ENCODE measurements around the gene GDNF.
A peak's percentile ranks its signal among the peaks of the same experiment; 100 is the strongest.

GDNF gene

GRCh38 chr5:37773809-37774208, 66.0 kb downstream of the GDNF start:
- no peak overlapping the region for H3K9ac ChIP-seq (ENCODE audit: low read length)
- no peaks in the 10 kb centered on the region for H3K79me1 ChIP-seq (replicated peaks; ENCODE audit: low read length, poor library complexity, severe bottlenecking)
- WGBS = no CpG with 5 or more reads among the region's 1 CpG
- DNase-seq = no peak
- H2BK12ac ChIP-seq (ENCODE audit: low read length in 2 of 2) = no peak overlapping the region
- no peak overlapping the region for H2BK5ac ChIP-seq (ENCODE audit: low read depth, low read length, poor library complexity, severe bottlenecking)
- H3K27ac ChIP-seq (ENCODE audit: low read length, poor library complexity, severe bottlenecking) = no peak overlapping the region
- H3K4me1 ChIP-seq (ENCODE audit: control insufficient read depth, insufficient read depth, low read depth, low read length) = peaks cover 14% of the 10 kb centered on the region
- no peak overlapping the region for H3K14ac ChIP-seq (ENCODE audit: low read length in 2 of 2)
- H3K23ac ChIP-seq (ENCODE audit: low read length in 2 of 2) = no peak overlapping the region
- no peak overlapping the region for H2AFZ ChIP-seq (ENCODE audit: low read depth, low read length)
- no peak overlapping the region for H2BK120ac ChIP-seq (ENCODE audit: low read depth, low read length)
- H3K18ac ChIP-seq (ENCODE audit: low read depth in 1 of 2, low read length in 2 of 2) = no peak overlapping the region
- H2AK5ac ChIP-seq (ENCODE audit: low read length, severe bottlenecking) = peak overlapping the region; percentile 49
- H3K4ac ChIP-seq (ENCODE audit: low read depth in 1 of 2, low read length in 2 of 2) = no peak overlapping the region
- no peak overlapping the region for H4K8ac ChIP-seq (ENCODE audit: low read length)
- no peak overlapping the region for H3K4me2 ChIP-seq (ENCODE audit: low read length, poor library complexity, severe bottlenecking)
- peaks cover 7% of the 10 kb centered on the region for H3K9me3 ChIP-seq (ENCODE audit: control insufficient read depth, low read length)
- no peak overlapping the region for H4K91ac ChIP-seq (ENCODE audit: low read length)
- H3K27me3 ChIP-seq (ENCODE audit: control insufficient read depth in 1 of 2, insufficient read depth in 1 of 2, low read length in 2 of 2) = no peaks in the 10 kb centered on the region
- H3K36me3 ChIP-seq (ENCODE audit: control insufficient read depth in 1 of 2, insufficient read depth in 2 of 2, low read depth in 1 of 2, low read length in 2 of 2) = no peaks in the 10 kb centered on the region
- H3K4me3 ChIP-seq (ENCODE audit: insufficient read depth in 1 of 2, low read depth in 1 of 2, low read length in 2 of 2) = no peak overlapping the region
- H2BK15ac ChIP-seq (ENCODE audit: low read depth, poor library complexity, severe bottlenecking) = no peak overlapping the region

- H2BK12ac ChIP-seq (ENCODE audit: low read length in 2 of 2) = peak overlapping the region in 1 of 2 experiments; percentile 17
- no peak overlapping the region for H3K4me3 ChIP-seq (ENCODE audit: insufficient read depth in 1 of 2, low read depth in 1 of 2, low read length in 2 of 2)
- H3K14ac ChIP-seq (ENCODE audit: low read length in 2 of 2) = no peak overlapping the region
- H4K8ac ChIP-seq (ENCODE audit: low read length) = no peak overlapping the region
- H3K4ac ChIP-seq (ENCODE audit: low read depth in 1 of 2, low read length in 2 of 2) = no peak overlapping the region
- WGBS = 81% methylated on average over 2 of the region's 2 CpGs
- no peak overlapping the region for H3K23ac ChIP-seq (ENCODE audit: low read length in 2 of 2)
- H3K4me2 ChIP-seq (ENCODE audit: low read length, poor library complexity, severe bottlenecking) = no peak overlapping the region
- peaks cover 14% of the 10 kb centered on the region for H3K4me1 ChIP-seq (ENCODE audit: control insufficient read depth, insufficient read depth, low read depth, low read length)
- peak overlapping the region; percentile 44 for H3K9ac ChIP-seq (ENCODE audit: low read length)
- peak overlapping the region in 1 of 2 experiments; percentile 61 for H3K18ac ChIP-seq (ENCODE audit: low read depth in 1 of 2, low read length in 2 of 2)
- H3K79me1 ChIP-seq (replicated peaks; ENCODE audit: low read length, poor library complexity, severe bottlenecking) = no peaks in the 10 kb centered on the region
- H3K27me3 ChIP-seq (ENCODE audit: control insufficient read depth in 1 of 2, insufficient read depth in 1 of 2, low read length in 2 of 2) = no peaks in the 10 kb centered on the region
- H2BK5ac ChIP-seq (ENCODE audit: low read depth, low read length, poor library complexity, severe bottlenecking) = peak overlapping the region; percentile 12
- H2AFZ ChIP-seq (ENCODE audit: low read depth, low read length) = no peak overlapping the region
- H2BK120ac ChIP-seq (ENCODE audit: low read depth, low read length) = no peak overlapping the region
- no peak for DNase-seq
- peaks cover 7% of the 10 kb centered on the region for H3K9me3 ChIP-seq (ENCODE audit: control insufficient read depth, low read length)
- no peak overlapping the region for H2BK15ac ChIP-seq (ENCODE audit: low read depth, poor library complexity, severe bottlenecking)
- peak overlapping the region; percentile 59 for H2AK5ac ChIP-seq (ENCODE audit: low read length, severe bottlenecking)
- peak overlapping the region; percentile 89 for H3K27ac ChIP-seq (ENCODE audit: low read length, poor library complexity, severe bottlenecking)
- H3K36me3 ChIP-seq (ENCODE audit: control insufficient read depth in 1 of 2, insufficient read depth in 2 of 2, low read depth in 1 of 2, low read length in 2 of 2) = no peaks in the 10 kb centered on the region
- H4K91ac ChIP-seq (ENCODE audit: low read length) = no peak overlapping the region
These were observed 67.6 kb downstream of the GDNF start for GRCh38 chr5:37772255-37772654.

GRCh38 chr5:37771731-37772130, 68.1 kb downstream of the GDNF start:
- peak overlapping the region; percentile 12 for H2BK5ac ChIP-seq (ENCODE audit: low read depth, low read length, poor library complexity, severe bottlenecking)
- no peaks in the 10 kb centered on the region for H3K79me1 ChIP-seq (replicated peaks; ENCODE audit: low read length, poor library complexity, severe bottlenecking)
- DNase-seq = peak; percentile 95
- no peak overlapping the region for H2BK12ac ChIP-seq (ENCODE audit: low read length in 2 of 2)
- no peak overlapping the region for H4K91ac ChIP-seq (ENCODE audit: low read length)
- peak overlapping the region; percentile 91 for H3K27ac ChIP-seq (ENCODE audit: low read length, poor library complexity, severe bottlenecking)
- no peak overlapping the region for H3K14ac ChIP-seq (ENCODE audit: low read length in 2 of 2)
- H3K9ac ChIP-seq (ENCODE audit: low read length) = peak overlapping the region; percentile 44
- peak overlapping the region; percentile 59 for H2AK5ac ChIP-seq (ENCODE audit: low read length, severe bottlenecking)
- no peak overlapping the region for H2BK15ac ChIP-seq (ENCODE audit: low read depth, poor library complexity, severe bottlenecking)
- 0% methylated on average over 2 of the region's 2 CpGs for WGBS
- no peak overlapping the region for H2AFZ ChIP-seq (ENCODE audit: low read depth, low read length)
- H3K4ac ChIP-seq (ENCODE audit: low read depth in 1 of 2, low read length in 2 of 2) = no peak overlapping the region
- H3K27me3 ChIP-seq (ENCODE audit: control insufficient read depth in 1 of 2, insufficient read depth in 1 of 2, low read length in 2 of 2) = no peaks in the 10 kb centered on the region
- no peak overlapping the region for H2BK120ac ChIP-seq (ENCODE audit: low read depth, low read length)
- H3K4me2 ChIP-seq (ENCODE audit: low read length, poor library complexity, severe bottlenecking) = no peak overlapping the region
- no peak overlapping the region for H3K18ac ChIP-seq (ENCODE audit: low read depth in 1 of 2, low read length in 2 of 2)
- H3K36me3 ChIP-seq (ENCODE audit: control insufficient read depth in 1 of 2, insufficient read depth in 2 of 2, low read depth in 1 of 2, low read length in 2 of 2) = no peaks in the 10 kb centered on the region
- peaks cover 9% of the 10 kb centered on the region for H3K4me1 ChIP-seq (ENCODE audit: control insufficient read depth, insufficient read depth, low read depth, low read length)
- H3K4me3 ChIP-seq (ENCODE audit: insufficient read depth in 1 of 2, low read depth in 1 of 2, low read length in 2 of 2) = peak overlapping the region in 1 of 2 experiments; percentile 35
- no peak overlapping the region for H4K8ac ChIP-seq (ENCODE audit: low read length)
- no peak overlapping the region for H3K23ac ChIP-seq (ENCODE audit: low read length in 2 of 2)
- H3K9me3 ChIP-seq (ENCODE audit: control insufficient read depth, low read length) = peaks cover 7% of the 10 kb centered on the region

- peak overlapping the region; percentile 18 for H2AK5ac ChIP-seq (ENCODE audit: low read length, severe bottlenecking)
- H3K9ac ChIP-seq (ENCODE audit: low read length) = peak overlapping the region; percentile 31
- peaks cover 7% of the 10 kb centered on the region for H3K9me3 ChIP-seq (ENCODE audit: control insufficient read depth, low read length)
- peak overlapping the region in 1 of 2 experiments; percentile 35 for H3K4me3 ChIP-seq (ENCODE audit: insufficient read depth in 1 of 2, low read depth in 1 of 2, low read length in 2 of 2)
- H2BK15ac ChIP-seq (ENCODE audit: low read depth, poor library complexity, severe bottlenecking) = no peak overlapping the region
- DNase-seq = peak; percentile 80
- no peak overlapping the region for H2AFZ ChIP-seq (ENCODE audit: low read depth, low read length)
- H3K4me2 ChIP-seq (ENCODE audit: low read length, poor library complexity, severe bottlenecking) = peak overlapping the region; percentile 0
- no peak overlapping the region for H2BK12ac ChIP-seq (ENCODE audit: low read length in 2 of 2)
- no peak overlapping the region for H4K8ac ChIP-seq (ENCODE audit: low read length)
- H2BK5ac ChIP-seq (ENCODE audit: low read depth, low read length, poor library complexity, severe bottlenecking) = peak overlapping the region; percentile 67
- H3K18ac ChIP-seq (ENCODE audit: low read depth in 1 of 2, low read length in 2 of 2) = peak overlapping the region in 1 of 2 experiments; percentile 25
- H3K27ac ChIP-seq (ENCODE audit: low read length, poor library complexity, severe bottlenecking) = peak overlapping the region; percentile 91
- H2BK120ac ChIP-seq (ENCODE audit: low read depth, low read length) = no peak overlapping the region
- no peak overlapping the region for H3K4ac ChIP-seq (ENCODE audit: low read depth in 1 of 2, low read length in 2 of 2)
- peaks cover 8% of the 10 kb centered on the region for H3K4me1 ChIP-seq (ENCODE audit: control insufficient read depth, insufficient read depth, low read depth, low read length)
- no peaks in the 10 kb centered on the region for H3K27me3 ChIP-seq (ENCODE audit: control insufficient read depth in 1 of 2, insufficient read depth in 1 of 2, low read length in 2 of 2)
- H3K23ac ChIP-seq (ENCODE audit: low read length in 2 of 2) = no peak overlapping the region
- no peak overlapping the region for H4K91ac ChIP-seq (ENCODE audit: low read length)
- H3K36me3 ChIP-seq (ENCODE audit: control insufficient read depth in 1 of 2, insufficient read depth in 2 of 2, low read depth in 1 of 2, low read length in 2 of 2) = no peaks in the 10 kb centered on the region
- WGBS = 29% methylated on average over 3 of the region's 3 CpGs
- H3K79me1 ChIP-seq (replicated peaks; ENCODE audit: low read length, poor library complexity, severe bottlenecking) = no peaks in the 10 kb centered on the region
- peak overlapping the region in 1 of 2 experiments; percentile 5 for H3K14ac ChIP-seq (ENCODE audit: low read length in 2 of 2)
These were observed 68.6 kb downstream of the GDNF start for GRCh38 chr5:37771203-37771611.

All from mesenchymal stem cell (in vitro differentiated cells and primary cell).